GM12878 (cell line): Measurements from ENCODE around the gene PCDHB15. TPM values are rescaled to one million over a fixed set of nuclear protein-coding genes. Genes with fewer than 3 reads are reported as not detected.
"Not testable (repeated sequence)": the region's sequence is repeated elsewhere in the genome, so short reads cannot be mapped to it uniquely, and the experiment has no call there.

ENCODE experiments used
- ATAC-seq: fragments of 200-7000 bp; cut with Tn5 transposase; 3 replicates; pipeline ENCODE4 v1.9.1; 2020; ENCODE audit warnings: mild to moderate bottlenecking, moderate library complexity
- BruUV-seq: library from RNA; stranded (reverse); fragments of 400-500 nt; replicated peaks from 2 replicates; lab custom pipeline; 2021; lab: Mats Ljungman, UMichigan
- CTCF ChIA-PET: fragments of 300-600 bp; sonication (Branson Sonifier 250); formaldehyde crosslinking; extraction: SDS; loops from one replicate; lab custom pipeline; 2021; ENCODE audit warnings: inconsistent platforms; lab: Yijun Ruan, JAX
- POLR2A ChIA-PET: fragments of 350-600 bp; formaldehyde crosslinking; extraction: SDS; loops from one replicate; lab custom pipeline; 2021; ENCODE audit warnings: inconsistent platforms; lab: Charles Lee
- RAD21 ChIA-PET: fragments of 300-600 bp; sonication (Branson Sonifier 250); formaldehyde crosslinking; loops from one replicate; lab custom pipeline; 2023; ENCODE audit warnings: antibody characterized with exemption; ENCODE audit not compliant: unreplicated experiment; lab: Charles Lee
- SMC1A ChIA-PET: fragments of 300-600 bp; sonication (Branson Sonifier 250); formaldehyde crosslinking; loops from one replicate; lab custom pipeline; 2023; ENCODE audit not compliant: unreplicated experiment, uncharacterized antibody; lab: Charles Lee
- DNase-seq: peaks from one replicate; pipeline ENCODE4 v3.0.0-alpha.2; 2011; ENCODE audit warnings: low read depth, low spot score
- FAIRE-seq: peaks from 3 replicates; lab custom pipeline; 2011; peaks lifted over from hg19 to GRCh38; lab: Jason Lieb, UNC
- H2AFZ ChIP-seq: 2 replicates; pipeline ENCODE4 v1.6.0; 2011; ENCODE audit warnings: low read depth, low read length, control low read depth; ENCODE audit not compliant: control insufficient read depth
- H3K27ac ChIP-seq: 2 replicates; pipeline ENCODE4 v1.5.1; 2011; ENCODE audit warnings: control low read depth; ENCODE audit not compliant: control insufficient read depth, insufficient read depth
- H3K27me3 ChIP-seq, 2 experiments: replicated peaks in 1 of 2; 2 replicates each; pipeline versions ENCODE4 v1.6.0 to v1.6.1; 2011; ENCODE audit warnings: low read length in 1 of 2; ENCODE audit not compliant: control insufficient read depth in 2 of 2, insufficient read depth in 2 of 2
- H3K36me3 ChIP-seq, 2 experiments: 2 replicates each; pipeline ENCODE4 v1.5.1; 2011; ENCODE audit warnings: low read length in 1 of 2; ENCODE audit not compliant: control insufficient read depth in 2 of 2, insufficient read depth in 2 of 2
- H3K4me1 ChIP-seq: 2 replicates; pipeline ENCODE4 v1.6.1; 2011; ENCODE audit warnings: mild to moderate bottlenecking, low read length, moderate library complexity, mixed read lengths; ENCODE audit not compliant: control insufficient read depth, insufficient read depth
- H3K4me2 ChIP-seq: 2 replicates; pipeline ENCODE4 v1.6.0; 2011; ENCODE audit warnings: control low read depth; ENCODE audit not compliant: control insufficient read depth, insufficient read depth
- H3K4me3 ChIP-seq: fragments of 200-600 bp; sonication (generic); 2 replicates; pipeline ENCODE4 v1.5.1; 2016
- H3K79me2 ChIP-seq: 2 replicates; pipeline ENCODE4 v1.6.0; 2011; ENCODE audit warnings: low read length; ENCODE audit not compliant: control insufficient read depth, insufficient read depth
- H3K9ac ChIP-seq: 2 replicates; pipeline ENCODE4 v1.8.0; 2011; ENCODE audit warnings: low read length, control low read depth, mixed read lengths; ENCODE audit not compliant: control insufficient read depth, insufficient read depth
- H3K9me3 ChIP-seq: replicated peaks from 3 replicates; pipeline ENCODE4 v1.5.1; 2011; ENCODE audit warnings: mild to moderate bottlenecking, low read length; ENCODE audit not compliant: control insufficient read depth, insufficient read depth
- H4K20me1 ChIP-seq: 2 replicates; pipeline ENCODE4 v1.6.0; 2011; ENCODE audit not compliant: control insufficient read depth, insufficient read depth
- WGBS: methylation state at CpG from one replicate; pipeline ENCODE4 v1.1.6; 2016; ENCODE audit warnings: low lambda C conversion rate; ENCODE audit not compliant: insufficient replicate concordance, insufficient coverage; ENCODE audit errors: missing lambda C conversion rate; 5-methylcytosine and 5-hydroxymethylcytosine counted together
- in situ Hi-C: fragments of 300-500 bp; cut with MboI; formaldehyde crosslinking; loops from 9 replicates; pipeline ENCODE4 v1.14.3; 2018; ENCODE audit warnings: mixed read lengths
- intact Hi-C: fragments of 100-400 bp; cut with micrococcal nuclease; formaldehyde crosslinking; loops from one replicate; pipeline ENCODE4 v1.14.2; 2022; ENCODE audit not compliant: unreplicated experiment
- polyA plus RNA-seq, 11 experiments: library from polyadenylated mRNA; depleted of rRNA in 4 of 11; unstranded in 6 of 11; stranded (reverse) in 5 of 11; fragments of >200 nt; fragmentation: Nextera tagmentation in 4 of 11; fragmentation: Illumina TruSeq in 1 of 11; extraction: Ambion mirVana in 4 of 11; extraction: Trizol in 1 of 11; gene quantifications; 1 replicate in 1 of 11; 2 replicates in 10 of 11; pipeline versions ENCODE4 v1.2.1 to v1.2.3, GENCODE V29; 2011 to 2016; ENCODE audit warnings: inconsistent platforms in 2 of 11, missing spikeins in 2 of 11, low read depth in 1 of 11
- total RNA-seq, 4 experiments: library from RNA; depleted of rRNA in 3 of 4; stranded (reverse); fragments of >200 nt in 3 of 4; fragmentation: Illumina TruSeq in 1 of 4; extraction: Trizol in 1 of 4; gene quantifications; 2 replicates each; pipeline versions ENCODE4 v1.2.1 to v1.2.3, GENCODE V29; 2013 to 2021

PCDHB15 gene
- total and polyA plus RNA-seq, 10 of the 15 experiments (the other 5 are each of a cell fraction or from before 2014, with no cell fraction given), result 0.01 to 0.10 TPM; not detected in 8

DNA sequence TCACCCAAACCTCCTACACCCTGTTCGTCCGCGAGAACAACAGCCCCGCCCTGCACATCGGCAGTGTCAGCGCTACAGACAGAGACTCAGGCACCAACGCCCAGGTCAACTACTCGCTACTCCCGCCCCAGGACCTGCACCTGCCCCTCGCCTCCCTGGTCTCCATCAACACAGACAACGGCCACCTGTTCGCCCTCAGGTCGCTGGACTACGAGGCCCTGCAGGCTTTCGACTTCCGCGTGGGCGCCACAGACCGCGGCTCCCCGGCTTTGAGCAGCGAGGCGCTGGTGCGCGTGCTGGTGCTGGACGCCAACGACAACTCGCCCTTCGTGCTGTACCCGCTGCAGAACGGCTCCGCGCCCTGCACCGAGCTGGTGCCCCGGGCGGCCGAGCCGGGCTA lies 44.1 kb upstream of the PCDHB15 start:
- H4K20me1 ChIP-seq, H3K27me3 ChIP-seq, H3K27ac ChIP-seq, BruUV-seq, H3K4me1 ChIP-seq, CTCF ChIA-PET, RAD21 ChIA-PET, H3K4me3 ChIP-seq, H3K4me2 ChIP-seq, H3K9ac ChIP-seq, ATAC-seq, FAIRE-seq, H3K9me3 ChIP-seq, H3K79me2 ChIP-seq, SMC1A ChIA-PET, DNase-seq, POLR2A ChIA-PET, intact Hi-C loops, H3K36me3 ChIP-seq, H2AFZ ChIP-seq: not testable (repeated sequence)
- in situ Hi-C loops, result loop anchor here (25.0 kb wide), 1 partner anchor 361 kb away; no protein-coding TSS in a partner anchor
- WGBS, result 82% methylated on average over 26 of the region's 38 CpGs

DNA sequence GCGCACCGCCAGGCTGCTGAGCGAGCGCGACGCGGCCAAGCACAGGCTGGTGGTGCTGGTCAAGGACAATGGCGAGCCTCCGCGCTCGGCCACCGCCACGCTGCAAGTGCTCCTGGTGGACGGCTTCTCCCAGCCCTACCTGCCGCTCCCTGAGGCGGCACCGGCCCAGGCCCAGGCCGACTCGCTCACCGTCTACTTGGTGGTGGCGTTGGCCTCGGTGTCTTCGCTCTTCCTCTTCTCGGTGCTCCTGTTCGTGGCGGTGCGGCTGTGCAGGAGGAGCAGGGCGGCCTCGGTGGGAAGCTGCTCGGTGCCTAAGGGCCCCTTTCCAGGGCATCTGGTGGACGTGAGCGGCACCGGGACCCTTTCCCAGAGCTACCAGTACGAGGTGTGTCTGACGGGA lies 43.5 kb upstream of the PCDHB15 start:
- ATAC-seq, H3K4me2 ChIP-seq, BruUV-seq, intact Hi-C loops, H3K4me3 ChIP-seq, H2AFZ ChIP-seq, H3K4me1 ChIP-seq, RAD21 ChIA-PET, H3K36me3 ChIP-seq, FAIRE-seq, H4K20me1 ChIP-seq, H3K9ac ChIP-seq, H3K27me3 ChIP-seq, DNase-seq, H3K27ac ChIP-seq, CTCF ChIA-PET, H3K79me2 ChIP-seq, H3K9me3 ChIP-seq, POLR2A ChIA-PET: not testable (repeated sequence)
- in situ Hi-C loops, result loop anchor here (25.0 kb wide), 1 partner anchor 361 kb away; no protein-coding TSS in a partner anchor
- WGBS, result 71% methylated on average over 22 of the region's 35 CpGs
- SMC1A ChIA-PET, result interaction anchor here (0.6 kb wide), 1 partner anchor 787 kb away, joined by 3 read pairs; no protein-coding TSS in a partner anchor
